ENCODE data around the gene ECD.

DNA sequence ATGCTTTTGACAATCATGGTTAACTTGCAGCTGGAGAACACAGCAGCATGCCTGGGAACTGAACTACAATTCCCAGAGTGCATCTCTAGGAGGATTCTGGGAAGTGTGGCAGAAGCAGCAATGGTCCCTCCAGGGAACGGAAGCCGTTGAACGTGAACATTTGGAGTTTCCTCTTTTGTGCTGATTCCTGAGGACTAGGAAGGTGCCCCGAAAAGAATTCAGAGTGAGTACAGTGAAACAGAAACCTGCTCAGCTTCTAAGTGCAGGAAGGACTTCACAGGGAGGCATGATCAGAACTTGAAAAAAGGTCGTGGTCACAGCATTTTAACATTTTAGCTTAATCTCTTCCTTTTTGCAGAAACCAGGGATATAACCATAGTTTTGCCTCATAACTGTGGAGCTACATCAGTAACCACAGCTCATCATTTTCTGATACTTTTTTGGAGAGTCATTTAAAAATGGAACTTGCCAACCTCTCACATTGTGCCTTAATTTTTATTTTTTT is 57.4 kb downstream of the ECD start, which contains the start of gene NUDT13:
- TF ChIP-seq EGR1 (IDR thresholded peaks at IDR 0.05; ENCODE audit: low read depth) (no peak), JUND (IDR thresholded peaks at IDR 0.05) (no peak)

Measured in HCT116 (cell line).